GM18873 (cell line): ENCODE data around the gene ZNF664.

Experiments used
- ATAC-seq: cut with Tn5 transposase; IDR thresholded peaks from one replicate; pipeline ENCODE4 v1.9.1; 2021; ENCODE audit warnings: mild to moderate bottlenecking, moderate library complexity, moderate number of reproducible peaks; ENCODE audit not compliant: unreplicated experiment, low FRiP score

ZNF664 gene

GRCh38 chr12:124027753-124028554, 54.9 kb downstream of the ZNF664 start:
- ATAC-seq = no peak

- ATAC-seq = no peak
Observed at GRCh38 chr12:124028555-124028925, 55.5 kb downstream of the ZNF664 start.

GRCh38 chr12:124030008-124030407, 57.0 kb downstream of the ZNF664 start:
- no peak for ATAC-seq

- no peak for ATAC-seq
Observed at GRCh38 chr12:124030510-124030909, 57.5 kb downstream of the ZNF664 start.

- ATAC-seq = no peak
Observed at GRCh38 chr12:124031058-124031457, 58.0 kb downstream of the ZNF664 start.

- no peak for ATAC-seq
Observed at GRCh38 chr12:124032265-124032886, 59.4 kb downstream of the ZNF664 start.

- ATAC-seq = no peak
Observed at GRCh38 chr12:124033859-124034258, 60.8 kb downstream of the ZNF664 start.

GRCh38 chr12:124034297-124034696, 61.3 kb downstream of the ZNF664 start:
- no peak for ATAC-seq

GRCh38 chr12:124035163-124035562, 62.1 kb downstream of the ZNF664 start:
- ATAC-seq = no peak

GRCh38 chr12:124036171-124036598, 63.2 kb downstream of the ZNF664 start:
- no peak for ATAC-seq

GRCh38 chr12:124036657-124037109, 63.7 kb downstream of the ZNF664 start:
- no peak for ATAC-seq

GRCh38 chr12:124037331-124037730, 64.3 kb downstream of the ZNF664 start:
- ATAC-seq = no peak

- no peak for ATAC-seq
Observed at GRCh38 chr12:124039276-124039675, 66.3 kb downstream of the ZNF664 start.

- ATAC-seq = no peak
Observed at GRCh38 chr12:124040291-124040690, 67.3 kb downstream of the ZNF664 start.

GRCh38 chr12:124040737-124041136, 67.7 kb downstream of the ZNF664 start:
- ATAC-seq = no peak

- ATAC-seq = no peak
Observed at GRCh38 chr12:124041907-124042306, 68.9 kb downstream of the ZNF664 start.

GRCh38 chr12:124044021-124044420, 71.0 kb downstream of the ZNF664 start:
- ATAC-seq = no peak

GRCh38 chr12:124044809-124045321, 71.8 kb downstream of the ZNF664 start:
- no peak for ATAC-seq

- no peak for ATAC-seq
Observed at GRCh38 chr12:124045671-124046455, 72.8 kb downstream of the ZNF664 start.

- ATAC-seq = no peak
Observed at GRCh38 chr12:124046456-124046740, 73.4 kb downstream of the ZNF664 start.

- no peak for ATAC-seq
Observed at GRCh38 chr12:124047045-124047566, 74.1 kb downstream of the ZNF664 start.
